HT1080 (cell line): Measurements from ENCODE around the gene AQP12B. TPM values are rescaled to one million over a fixed set of nuclear protein-coding genes. Genes with fewer than 3 reads are reported as not detected.
"Not testable (repeated sequence)": the region's sequence is repeated elsewhere in the genome, so short reads cannot be mapped to it uniquely, and the experiment has no call there.

Experiments
- DNase-seq: peaks from one replicate; pipeline ENCODE4 v3.0.0-alpha.2; 2015; ENCODE audit warnings: low read depth
- total RNA-seq: library from RNA; depleted of rRNA; stranded (reverse); fragments of >200 nt; shearing (Covaris generic); gene quantifications from 2 replicates; pipeline ENCODE4 v1.2.3, GENCODE V29; 2014

Gene AQP12B
- total RNA-seq, 1 experiment from 2014 or later = not detected

DNA sequence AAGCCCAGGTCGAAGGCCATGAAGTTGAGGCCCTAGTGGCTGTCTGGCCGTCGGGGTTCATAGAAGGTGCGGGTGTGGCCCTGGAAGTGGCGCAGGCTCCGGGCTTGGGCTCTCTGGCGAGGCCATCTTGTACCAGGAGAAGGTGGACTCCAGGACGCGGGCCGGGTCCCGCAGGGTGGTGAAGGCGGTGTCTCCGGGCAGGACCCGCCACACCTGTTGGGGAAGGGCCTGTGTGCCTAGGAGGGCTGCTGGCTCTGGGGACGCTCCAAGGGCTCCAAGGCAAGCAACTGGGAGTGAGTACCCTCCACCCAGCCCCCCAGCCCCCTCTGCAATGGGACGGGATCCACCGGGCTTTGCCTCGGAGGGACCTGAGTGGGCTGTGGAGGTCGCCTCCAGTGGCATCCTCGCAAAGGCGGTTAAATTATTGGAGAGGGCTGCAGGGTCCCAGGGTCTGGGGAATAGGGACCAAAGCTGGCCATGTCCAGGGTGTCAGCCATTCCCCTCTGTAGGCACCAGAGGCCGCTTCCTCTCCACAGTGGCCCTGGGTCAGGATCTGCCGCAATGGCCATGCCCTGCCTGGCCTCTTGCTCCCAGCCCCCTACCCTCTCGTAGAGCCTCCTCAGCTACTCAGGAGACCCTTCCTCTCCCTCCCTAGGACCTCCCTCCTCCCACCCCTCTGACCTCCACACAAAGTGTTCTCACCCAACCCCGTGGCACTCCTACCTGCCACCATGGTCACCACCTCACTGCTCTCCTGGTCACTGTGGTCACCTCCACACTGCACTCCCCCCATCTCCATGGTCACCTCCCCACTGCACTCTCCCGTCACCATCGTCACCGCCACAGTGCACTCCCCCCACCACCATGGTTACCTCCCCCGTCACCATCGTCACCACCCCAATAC lies 19.3 kb upstream of the AQP12B start:
- DNase-seq = no peak

- no peak for DNase-seq
These were observed 18.5 kb upstream of the AQP12B start for GRCh38 chr2:240701091-240701735.

DNA sequence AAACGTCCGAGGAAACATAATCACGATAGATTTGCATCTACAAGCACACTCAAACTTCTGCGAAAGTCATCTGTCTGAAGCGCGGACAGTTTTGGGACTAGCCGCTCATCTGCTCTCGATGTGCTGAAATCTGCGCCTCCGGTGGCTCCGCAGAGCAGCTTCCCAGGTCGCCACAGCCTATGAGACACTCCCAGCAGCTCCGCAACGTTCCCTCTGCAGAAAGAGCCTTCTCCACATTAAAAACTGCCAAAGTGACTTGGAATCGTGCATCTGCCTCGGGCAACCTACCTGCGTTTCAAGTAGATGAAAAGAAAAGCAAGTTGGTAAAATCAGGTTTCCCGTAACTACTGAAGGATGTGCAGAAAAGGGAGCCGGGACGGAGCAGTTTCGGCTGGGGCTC lies 17.9 kb upstream of the AQP12B start:
- DNase-seq = not testable (repeated sequence)

DNA sequence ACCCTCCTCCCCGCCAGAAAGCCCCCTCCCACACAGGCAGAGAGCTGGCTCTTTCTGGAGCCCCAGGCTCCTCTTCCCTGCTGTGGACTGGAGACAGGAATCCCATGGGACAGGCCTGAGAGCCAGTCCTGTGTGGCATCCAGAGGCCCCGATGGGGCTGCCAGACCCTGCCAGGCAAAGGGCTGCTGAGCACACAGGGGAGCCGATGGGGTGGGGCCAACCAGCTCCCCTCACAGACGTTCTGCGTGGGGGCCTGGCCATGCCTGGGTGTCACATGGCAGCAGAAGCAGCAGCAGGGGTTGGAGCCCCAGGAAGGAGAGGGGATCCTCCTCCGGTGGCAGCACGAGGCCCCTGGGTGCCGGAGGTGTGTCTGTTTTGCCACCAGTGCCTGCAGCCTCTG lies 17.1 kb upstream of the AQP12B start:
- not testable (repeated sequence) for DNase-seq

DNA sequence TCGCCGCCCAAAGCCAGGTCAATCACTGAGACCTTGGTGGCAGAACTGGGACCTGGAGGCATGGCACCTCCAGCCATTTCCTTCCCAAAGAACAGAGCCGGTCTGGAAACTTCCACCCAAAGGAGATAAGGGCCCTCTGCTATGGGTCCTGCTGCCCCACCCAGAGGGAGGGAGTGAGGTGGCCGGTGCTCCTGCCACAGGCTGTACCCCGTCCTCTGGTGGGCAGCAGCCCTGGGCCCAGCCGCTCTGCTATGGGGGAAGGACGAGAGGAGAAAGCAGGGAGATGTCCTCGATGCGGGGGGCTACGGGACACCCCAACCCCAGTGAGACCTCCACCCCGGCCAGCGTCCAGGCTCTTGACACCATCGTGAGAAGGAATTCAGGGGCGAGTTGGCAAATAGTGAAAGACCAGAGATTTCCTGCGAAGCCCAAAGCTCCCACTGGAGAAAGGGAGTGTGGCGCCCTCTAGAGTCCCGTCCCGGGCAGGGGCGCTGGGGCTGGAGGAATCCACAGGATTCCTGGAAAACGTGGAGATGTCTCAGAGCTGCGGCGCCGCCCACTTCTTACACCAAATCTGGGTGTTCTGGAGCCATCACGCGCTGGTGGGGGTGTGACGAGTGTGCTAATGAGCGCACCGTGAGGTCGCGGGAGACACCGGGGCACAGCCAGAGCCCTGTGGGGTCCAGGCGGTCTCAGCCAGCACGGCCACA lies 16.3 kb upstream of the AQP12B start:
- not testable (repeated sequence) for DNase-seq

DNA sequence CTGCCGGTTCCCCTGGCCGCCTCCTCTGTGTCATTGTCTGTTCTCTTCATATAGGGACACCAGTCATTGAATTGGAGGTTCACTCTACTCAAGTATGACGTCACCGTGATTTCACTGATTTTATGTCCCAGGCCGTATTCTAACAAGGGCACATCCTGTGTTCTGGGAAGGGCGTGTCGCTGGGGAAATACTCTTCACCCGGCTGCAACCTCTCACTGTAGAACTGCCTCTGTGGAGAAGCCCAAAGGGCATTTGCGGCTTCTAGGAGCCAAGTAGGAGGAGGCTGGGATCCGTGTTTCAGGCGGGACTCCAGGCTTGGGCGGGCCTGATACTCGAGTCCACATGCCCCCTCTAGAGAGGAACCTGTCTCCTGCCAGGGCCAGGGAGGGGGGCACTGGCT lies 13.8 kb upstream of the AQP12B start:
- DNase-seq = not testable (repeated sequence)

GRCh38 chr2:240695593-240695992 lies 12.9 kb upstream of the AQP12B start:
- not testable (repeated sequence) for DNase-seq

GRCh38 chr2:240694304-240694703 lies 11.6 kb upstream of the AQP12B start:
- not testable (repeated sequence) for DNase-seq

GRCh38 chr2:240692583-240693561 lies 10.2 kb upstream of the AQP12B start:
- not testable (repeated sequence) for DNase-seq

- not testable (repeated sequence) for DNase-seq
These were observed 9.1 kb upstream of the AQP12B start, which contains the start of gene AQP12A for GRCh38 chr2:240691631-240692420. Gene AQP12A, plus strand, starts transcription at chr2:240691866. Its CDS starts 48 bp downstream, at chr2:240691914.

DNA sequence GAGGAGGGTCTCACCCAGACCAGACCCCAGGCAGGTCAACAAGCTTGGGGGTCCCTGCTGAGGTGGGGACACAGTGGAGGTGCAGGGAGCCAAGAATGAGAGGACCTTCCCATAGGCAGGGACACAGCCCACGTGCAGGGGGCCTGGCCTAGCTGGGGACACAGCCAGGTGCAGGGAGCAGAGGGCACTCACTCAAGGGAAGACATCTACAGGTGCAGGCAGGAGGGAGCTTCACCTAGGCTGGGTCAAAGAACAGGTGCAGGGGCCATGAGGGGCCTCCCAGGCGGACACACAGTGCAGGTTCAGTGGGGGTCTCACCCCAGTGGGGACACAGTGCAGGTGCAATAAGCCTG lies 8.4 kb upstream of the AQP12B start:
- DNase-seq = not testable (repeated sequence)

GRCh38 chr2:240690421-240691074 lies 7.9 kb upstream of the AQP12B start:
- DNase-seq = not testable (repeated sequence)

GRCh38 chr2:240689975-240690374 lies 7.3 kb upstream of the AQP12B start:
- no peak for DNase-seq

- DNase-seq = no peak
These were observed 5.9 kb upstream of the AQP12B start for GRCh38 chr2:240688553-240688919.

GRCh38 chr2:240687741-240688552 lies 5.3 kb upstream of the AQP12B start:
- no peak for DNase-seq

GRCh38 chr2:240687045-240687740 lies 4.5 kb upstream of the AQP12B start:
- no peak for DNase-seq

- DNase-seq = no peak
These were observed 3.8 kb upstream of the AQP12B start for GRCh38 chr2:240686460-240686859.
